NCI-H2196 (cell line): ENCODE data around the gene IL1RAP.

Experiments used
- DNase-seq: peaks from one replicate; lab custom pipeline; 2025; ENCODE audit not compliant: unreplicated experiment; lab: John Stamatoyannopoulos, UW

The IL1RAP gene

GRCh38 chr3:190575437-190576185 lies 61.7 kb downstream of the IL1RAP start:
- no peak for DNase-seq

GRCh38 chr3:190577225-190577624 lies 63.3 kb downstream of the IL1RAP start:
- DNase-seq = no peak

DNA sequence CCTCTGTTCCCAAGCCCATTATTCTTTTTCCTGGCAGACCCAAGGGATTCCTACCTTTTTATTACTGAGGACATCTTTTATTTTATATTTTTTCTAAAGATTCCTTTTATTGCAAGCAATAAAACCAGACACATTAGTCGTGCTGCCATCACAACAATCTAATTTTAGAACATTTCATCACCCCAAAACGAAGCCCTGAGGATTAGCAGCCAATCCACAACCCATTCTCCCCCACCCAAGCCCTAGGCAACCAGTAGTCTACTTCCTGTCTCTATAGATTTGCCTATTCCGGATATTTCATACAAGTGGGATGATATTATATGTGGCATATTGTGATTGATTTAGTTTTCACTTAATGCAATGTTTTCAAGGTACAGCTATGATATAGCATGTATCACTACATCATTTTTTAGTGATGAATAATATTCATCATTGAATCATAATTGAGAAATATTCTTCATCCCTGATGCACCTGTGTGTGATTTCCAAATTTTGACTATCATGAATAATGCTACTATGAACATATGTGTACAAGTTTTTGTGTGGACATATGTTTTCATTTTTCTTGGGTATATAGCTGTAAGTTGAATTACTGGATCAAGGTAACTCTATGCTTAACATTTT lies 65.7 kb downstream of the IL1RAP start:
- no peak for DNase-seq

GRCh38 chr3:190580417-190580816 lies 66.5 kb downstream of the IL1RAP start:
- no peak for DNase-seq

- DNase-seq = no peak
Observed at GRCh38 chr3:190581041-190581541, 67.2 kb downstream of the IL1RAP start.

- DNase-seq = no peak
Observed at GRCh38 chr3:190582667-190583066, 68.8 kb downstream of the IL1RAP start.

DNA sequence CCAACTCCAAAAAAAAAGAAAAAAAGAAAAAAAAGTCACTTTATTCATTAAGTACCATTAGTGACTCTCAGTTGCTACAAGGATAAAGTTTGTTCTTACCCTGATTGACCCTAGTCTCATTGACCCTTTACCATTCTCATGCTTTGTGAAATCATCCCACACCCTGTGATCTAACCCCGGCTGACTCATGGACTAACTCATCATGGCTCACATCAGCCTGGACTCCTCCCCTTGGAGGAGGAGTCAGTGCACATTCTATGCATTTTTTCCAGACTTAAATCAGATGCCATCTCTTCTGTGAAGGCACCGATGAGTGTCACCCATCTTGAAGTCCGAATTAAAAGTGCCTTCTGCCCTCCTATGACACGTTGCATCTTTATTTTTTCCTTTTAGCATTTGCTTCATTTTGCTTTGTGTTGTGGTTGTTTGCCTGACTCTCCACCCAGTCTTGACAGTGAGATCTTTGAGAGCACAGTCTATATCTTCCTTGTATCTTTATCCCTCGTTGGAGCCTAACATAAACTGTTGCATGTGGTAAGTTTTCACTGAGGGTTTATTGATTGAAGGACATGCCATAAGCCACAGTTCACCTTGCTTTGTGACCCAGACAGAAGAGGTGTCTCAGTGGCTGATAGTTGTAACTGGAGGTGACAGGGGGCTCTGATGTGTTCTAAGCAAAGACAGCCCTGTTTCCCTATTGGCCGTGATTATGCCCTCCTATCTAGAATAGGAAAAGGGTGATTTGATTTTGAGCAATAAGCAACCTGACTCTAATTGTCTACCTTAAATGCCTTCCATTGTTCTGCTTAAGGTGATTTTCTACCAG lies 72.1 kb downstream of the IL1RAP start:
- DNase-seq = no peak

- no peak for DNase-seq
Observed at GRCh38 chr3:190586631-190587011, 72.7 kb downstream of the IL1RAP start.

- DNase-seq = no peak
Observed at GRCh38 chr3:190588570-190588969, 74.7 kb downstream of the IL1RAP start.

- DNase-seq = no peak
Observed at GRCh38 chr3:190589326-190589725, 75.4 kb downstream of the IL1RAP start.

DNA sequence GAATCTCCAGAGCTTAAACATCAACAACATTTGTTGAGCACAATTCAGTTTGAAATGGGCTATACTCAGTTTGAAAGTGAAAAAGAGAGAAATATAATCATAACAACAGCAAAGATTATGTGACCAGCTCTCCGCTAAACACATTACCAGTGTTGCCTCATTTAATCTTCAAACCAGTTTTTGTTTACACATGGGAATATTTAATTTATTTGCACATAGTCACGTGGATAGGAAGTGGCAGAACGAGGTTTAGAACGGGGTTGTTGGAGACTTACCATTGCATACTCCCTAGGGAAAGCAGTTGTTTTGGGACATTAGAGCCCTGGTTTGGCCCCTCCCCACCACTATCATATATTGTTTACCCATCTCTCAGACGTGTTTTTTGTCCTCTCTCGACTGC lies 77.2 kb downstream of the IL1RAP start:
- DNase-seq = no peak

DNA sequence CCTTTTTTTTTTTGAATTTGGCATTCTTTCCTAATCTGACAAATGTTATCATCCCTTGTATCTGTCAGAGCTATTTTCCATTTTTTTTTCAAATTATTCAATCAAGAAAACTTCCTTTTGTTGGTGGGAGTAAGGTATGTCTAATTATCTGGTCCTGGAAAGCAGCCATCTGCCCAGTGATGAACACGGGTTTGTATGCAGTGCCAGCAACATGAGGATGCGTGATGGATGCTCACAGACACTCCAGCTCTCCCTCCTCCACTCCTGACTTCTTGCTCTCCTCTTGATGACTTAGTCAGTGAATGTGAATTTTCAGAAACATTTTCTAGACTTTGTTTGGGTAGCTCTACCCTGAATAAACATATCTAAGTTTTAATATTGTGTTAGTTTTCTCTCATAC lies 79.2 kb downstream of the IL1RAP start:
- no peak for DNase-seq

GRCh38 chr3:190594171-190594570 lies 80.3 kb downstream of the IL1RAP start:
- DNase-seq = no peak

- DNase-seq = no peak
Observed at GRCh38 chr3:190595179-190595795, 81.4 kb downstream of the IL1RAP start.

DNA sequence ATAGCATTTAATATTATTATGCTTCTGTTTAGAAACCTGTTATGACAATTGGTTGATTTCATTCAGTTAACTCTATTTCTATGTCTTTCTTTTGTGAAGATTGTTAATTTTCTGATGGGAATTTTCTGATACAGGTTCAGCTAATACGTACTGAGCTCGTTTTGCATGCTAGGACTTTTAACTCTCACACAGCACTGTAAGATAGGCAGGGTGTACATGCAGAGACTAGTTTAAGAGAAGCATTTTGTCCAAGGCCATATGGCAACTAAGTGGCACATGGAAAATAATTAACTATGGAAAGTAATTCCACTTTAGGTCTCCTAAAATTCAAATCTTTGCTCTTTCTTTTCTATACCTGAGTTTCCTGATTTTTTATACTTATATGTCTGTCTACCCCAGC lies 81.9 kb downstream of the IL1RAP start:
- no peak for DNase-seq

GRCh38 chr3:190596349-190597285 lies 82.7 kb downstream of the IL1RAP start:
- no peak for DNase-seq

- no peak for DNase-seq
Observed at GRCh38 chr3:190597291-190597690, 83.4 kb downstream of the IL1RAP start.

DNA sequence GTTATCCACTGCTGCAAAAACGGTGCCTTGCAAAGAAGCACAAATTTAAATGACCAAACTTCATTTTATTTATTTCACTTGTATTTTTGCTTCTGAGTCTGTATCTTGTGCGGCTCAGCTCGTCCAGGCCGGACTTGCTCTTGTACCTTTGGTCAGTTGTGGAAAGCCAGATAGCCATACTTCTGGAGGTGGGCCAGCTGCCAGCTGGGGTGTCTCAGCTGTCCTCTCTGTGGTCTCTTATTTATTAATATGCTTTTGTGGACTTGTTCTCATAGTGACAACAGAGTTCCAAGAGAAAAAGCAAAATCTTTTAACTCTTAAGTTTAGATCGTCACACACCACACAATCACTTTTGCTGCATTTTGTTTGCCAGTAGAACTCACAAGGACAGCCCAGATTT lies 87.7 kb downstream of the IL1RAP start:
- no peak for DNase-seq

- DNase-seq = no peak
Observed at GRCh38 chr3:190605385-190605784, 91.5 kb downstream of the IL1RAP start.

DNA sequence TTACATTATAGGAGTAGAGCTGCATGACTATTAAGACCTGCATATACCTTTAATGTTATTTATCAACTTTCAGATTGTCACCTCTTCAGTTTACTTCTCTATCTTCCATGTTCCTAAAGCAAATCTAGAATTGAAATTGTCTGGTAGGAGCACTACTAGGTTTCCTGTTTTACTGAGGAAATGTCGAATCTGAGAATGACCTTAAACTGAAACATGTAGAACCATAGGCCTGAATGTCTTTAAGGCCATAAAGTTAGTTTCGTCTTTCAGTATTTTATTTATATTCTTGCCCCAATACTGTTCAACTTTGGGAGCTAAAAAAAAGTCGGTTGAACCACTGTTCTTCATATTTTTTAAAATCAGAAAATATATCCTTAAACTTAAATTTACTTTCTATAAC lies 92.7 kb downstream of the IL1RAP start:
- DNase-seq = no peak
